Sigmoid colon (tissue), 4 donors: ENCODE data around the gene ANKRD2.

Experiments used
- CTCF ChIP-seq, 4 experiments: fragments of 450-650 bp in 3 of 4; fragments of 200-600 bp in 1 of 4; IDR thresholded peaks; one replicate each; pipeline ENCODE4 v1.5.1; 2016 to 2019; ENCODE audit warnings: antibody characterized with exemption in 4 of 4, mild to moderate bottlenecking in 3 of 4, moderate library complexity in 2 of 4
- POLR2A ChIP-seq, 2 donors: fragments of 450-650 bp; IDR thresholded peaks; one replicate each; pipeline ENCODE4 v1.6.1; 2016; ENCODE audit warnings: antibody characterized with exemption in 2 of 2, mild to moderate bottlenecking in 2 of 2, moderate library complexity in 2 of 2
- POLR2AphosphoS5 ChIP-seq, 4 donors: sonication (generic); formaldehyde crosslinking; IDR thresholded peaks; one replicate each; pipeline ENCODE4 v1.6.1; 2017; ENCODE audit warnings: antibody characterized with exemption in 4 of 4

- TF ChIP-seq CTCF (IDR thresholded peaks at IDR 0.05) (no peak), POLR2AphosphoS5 (IDR thresholded peaks at IDR 0.05) (no peak), POLR2A (IDR thresholded peaks at IDR 0.05) (no peak)
Measured at GRCh38 chr10:97563337-97563736, 9.2 kb upstream of the ANKRD2 start.
